Sciatic nerve (tissue), 2 donors: ENCODE data around the gene EPB41L4A. TPM values are rescaled to one million over a fixed set of nuclear protein-coding genes. Genes with fewer than 3 reads are reported as not detected.

Source experiments
- ATAC-seq: fragments of 200-7000 bp; cut with Tn5 transposase; one replicate; pipeline ENCODE4 v1.9.1; 2020; ENCODE audit warnings: mild to moderate bottlenecking, moderate library complexity
- DNase-seq: peaks from one replicate; pipeline ENCODE4 v3.0.0-alpha.2; 2020; ENCODE audit warnings: low spot score
- intact Hi-C: fragments of 100-400 bp; cut with DNase I; formaldehyde crosslinking; loops from one replicate; pipeline ENCODE4 v1.14.2; 2022
- total RNA-seq: library from RNA; stranded (reverse); fragmentation: NEBNext Ultra II Directional; extraction: Animal tissue kit (Norgen Biotek cat#: 25700); gene quantifications from one replicate; pipeline ENCODE4 v1.2.1, GENCODE V29; 2021
- donor health status: DM: no; HTN: no; CAD: no.
- donor health status: DM: no; HTN: no; CAD: no.

Gene EPB41L4A
- total RNA-seq, 1 donor from 2014 or later = 29.4 TPM

GRCh38 chr5:112196584-112196983 lies 222.5 kb downstream of the EPB41L4A start:
- ATAC-seq = peak; percentile 55
- no peak for DNase-seq
- intact Hi-C loops = no loop called here

GRCh38 chr5:112195924-112196323 lies 223.2 kb downstream of the EPB41L4A start:
- no peak for ATAC-seq
- intact Hi-C loops = no loop called here
- no peak for DNase-seq

- no peak for DNase-seq
- no peak for ATAC-seq
- intact Hi-C loops = no loop called here
Observed at GRCh38 chr5:112192866-112193265, 226.2 kb downstream of the EPB41L4A start.

GRCh38 chr5:112192072-112192471 lies 227.0 kb downstream of the EPB41L4A start:
- DNase-seq = no peak
- intact Hi-C loops = no loop called here
- no peak for ATAC-seq

- intact Hi-C loops = no loop called here
- ATAC-seq (no peak), DNase-seq (no peak)
Observed at GRCh38 chr5:112189391-112189790, 229.7 kb downstream of the EPB41L4A start.

GRCh38 chr5:112186401-112186990 lies 232.6 kb downstream of the EPB41L4A start:
- no peak for ATAC-seq

GRCh38 chr5:112183874-112184273 lies 235.2 kb downstream of the EPB41L4A start:
- ATAC-seq (no peak), DNase-seq (no peak)
- intact Hi-C loops = no loop called here

More at GRCh38 chr5:112186401-112186990, 232.6 kb downstream of the EPB41L4A start:
- intact Hi-C loops = no loop called here
- DNase-seq = no peak

- no peak for ATAC-seq
- no peak for DNase-seq
- intact Hi-C loops = no loop called here
Observed at GRCh38 chr5:112183103-112183711, 235.9 kb downstream of the EPB41L4A start.

GRCh38 chr5:112179290-112179689 lies 239.8 kb downstream of the EPB41L4A start:
- ATAC-seq = no peak
- intact Hi-C loops = no loop called here
- no peak for DNase-seq

GRCh38 chr5:112174959-112175594 lies 244.0 kb downstream of the EPB41L4A start:
- intact Hi-C loops = no loop called here
- peak; percentile 67 for ATAC-seq
- no peak for DNase-seq

GRCh38 chr5:112165897-112166737 lies 253.0 kb downstream of the EPB41L4A start:
- ATAC-seq = no peak
- intact Hi-C loops = no loop called here
- no peak for DNase-seq

- ATAC-seq (no peak), DNase-seq (no peak)
- intact Hi-C loops = no loop called here
Observed at GRCh38 chr5:112165399-112165798, 253.7 kb downstream of the EPB41L4A start.

GRCh38 chr5:112163435-112163834 lies 255.6 kb downstream of the EPB41L4A start:
- ATAC-seq (no peak), DNase-seq (no peak)
- intact Hi-C loops = no loop called here

GRCh38 chr5:112161392-112161748 lies 257.7 kb downstream of the EPB41L4A start:
- intact Hi-C loops = no loop called here
- ATAC-seq = no peak
- DNase-seq = no peak

- DNase-seq = peak; percentile 96
- intact Hi-C loops = no loop called here
- peak; percentile 97 for ATAC-seq
Observed at GRCh38 chr5:112160652-112161391, 258.3 kb downstream of the EPB41L4A start.

GRCh38 chr5:112159435-112159834 lies 259.6 kb downstream of the EPB41L4A start:
- no peak for DNase-seq
- intact Hi-C loops = no loop called here
- no peak for ATAC-seq

GRCh38 chr5:112156211-112156610 lies 262.9 kb downstream of the EPB41L4A start:
- no peak for DNase-seq
- ATAC-seq = no peak
- intact Hi-C loops = no loop called here

GRCh38 chr5:112154940-112155686 lies 264.0 kb downstream of the EPB41L4A start:
- intact Hi-C loops = no loop called here
- ATAC-seq (no peak), DNase-seq (no peak)
